ENCODE data around the gene ZMYM4.

DNA sequence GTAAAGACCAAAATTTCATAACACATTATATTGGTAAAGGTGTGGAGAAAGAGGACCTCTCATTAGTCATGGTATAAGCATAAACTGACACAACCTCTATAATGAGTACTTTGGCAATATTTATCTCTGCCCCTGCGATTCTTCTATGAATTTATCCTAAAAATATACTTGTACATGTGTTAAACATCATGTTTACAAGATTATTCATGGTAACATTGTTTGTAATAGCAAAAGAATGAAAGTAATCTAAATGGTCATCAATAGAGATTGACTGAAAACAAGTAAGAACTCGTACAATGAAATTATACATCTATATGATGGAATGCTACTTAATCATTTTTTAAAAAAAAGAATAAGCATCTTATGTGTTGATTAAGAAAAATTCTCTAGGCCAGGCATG, 192.3 kb downstream of the ZMYM4 start:
- TF ChIP-seq CTCF (conservative IDR thresholded peaks at IDR 0.05; ENCODE audit: low read length) (no peak), EZH2phosphoT487 (IDR thresholded peaks at IDR 0.05; ENCODE audit: borderline replicate concordance) (no peak)
